ENCODE results near the gene HYAL2. TPM values are rescaled to one million over a fixed set of nuclear protein-coding genes. Genes with fewer than 3 reads are reported as not detected.

Gene HYAL2
- total and polyA plus RNA-seq, 4 donors: 19.5 to 57.6 (median 33.2) TPM

GRCh38 chr3:50296721-50297383 lies 25.7 kb downstream of the HYAL2 start:
- no peak for DNase-seq (ENCODE audit: low spot score)
- H3K9ac ChIP-seq (ENCODE audit: low read depth in 1 of 2, low read length in 2 of 2): no peak overlapping the region
- no peak for TF ChIP-seq SP1 (IDR thresholded peaks at IDR 0.05)
- no peak for TF ChIP-seq FOXA1 (IDR thresholded peaks at IDR 0.05)
- TF ChIP-seq HNF4A (conservative IDR thresholded peaks at IDR 0.05): no peak
- H3K27ac ChIP-seq (ENCODE audit: low read depth in 1 of 2, low read length in 2 of 2): no peak overlapping the region
- H3K36me3 ChIP-seq (ENCODE audit: control insufficient read depth in 4 of 4, insufficient read depth in 3 of 4, low read depth in 1 of 4, low read length in 3 of 4): peaks cover 0 to 3% (median 0%) of the 10 kb centered on the region in 4 donors
- peaks cover 12 to 43% (median 34%) of the 10 kb centered on the region in 4 donors for H3K4me1 ChIP-seq (ENCODE audit: control insufficient read depth in 4 of 4, insufficient read depth in 4 of 4, low read length in 3 of 4)
- WGBS: 95% methylated on average over 18 of the region's 18 CpGs
- no peaks in the 10 kb centered on the region for H3K27me3 ChIP-seq (ENCODE audit: control insufficient read depth in 4 of 4, insufficient read depth in 4 of 4, low read length in 3 of 4)
- no peak overlapping the region for H3K4me3 ChIP-seq (ENCODE audit: low read depth in 1 of 3, low read length in 3 of 3)
- no peaks in the 10 kb centered on the region for H3K9me3 ChIP-seq (ENCODE audit: control insufficient read depth in 4 of 4, low read length in 3 of 4)

GRCh38 chr3:50295553-50296431 lies 26.8 kb downstream of the HYAL2 start:
- no peak for DNase-seq (ENCODE audit: low spot score)
- H3K9ac ChIP-seq (ENCODE audit: low read depth in 1 of 2, low read length in 2 of 2): no peak overlapping the region
- H3K27me3 ChIP-seq (ENCODE audit: control insufficient read depth in 4 of 4, insufficient read depth in 4 of 4, low read length in 3 of 4): no peaks in the 10 kb centered on the region
- no peak overlapping the region for H3K27ac ChIP-seq (ENCODE audit: low read depth in 1 of 2, low read length in 2 of 2)
- WGBS: 93% methylated on average over 8 of the region's 8 CpGs
- no peaks in the 10 kb centered on the region for H3K9me3 ChIP-seq (ENCODE audit: control insufficient read depth in 4 of 4, low read length in 3 of 4)
- peaks cover 0 to 3% (median 0%) of the 10 kb centered on the region in 4 donors for H3K36me3 ChIP-seq (ENCODE audit: control insufficient read depth in 4 of 4, insufficient read depth in 3 of 4, low read depth in 1 of 4, low read length in 3 of 4)
- no peak overlapping the region for H3K4me3 ChIP-seq (ENCODE audit: low read depth in 1 of 3, low read length in 3 of 3)
- TF ChIP-seq HNF4A (conservative IDR thresholded peaks at IDR 0.05) (no peak), FOXA2 (IDR thresholded peaks at IDR 0.05) (no peak), RAD21 (IDR thresholded peaks at IDR 0.05) (no peak), RXRA (IDR thresholded peaks at IDR 0.05) (no peak), REST (IDR thresholded peaks at IDR 0.05) (no peak), JUND (IDR thresholded peaks at IDR 0.05) (no peak), HNF4G (IDR thresholded peaks at IDR 0.05) (no peak), GABPA (IDR thresholded peaks at IDR 0.05 in 1 of 2, conservative IDR thresholded peaks at IDR 0.05 in 1 of 2) (no peak), CTCF (IDR thresholded peaks at IDR 0.05; ENCODE audit: low read depth, low read length, missing input control) (no peak), MAX (IDR thresholded peaks at IDR 0.05) (no peak)
- peaks cover 10 to 44% (median 35%) of the 10 kb centered on the region in 4 donors for H3K4me1 ChIP-seq (ENCODE audit: control insufficient read depth in 4 of 4, insufficient read depth in 4 of 4, low read length in 3 of 4)

All from liver (tissue), 9 donors.